Measurements from ENCODE around the gene PRPF40A.

DNA sequence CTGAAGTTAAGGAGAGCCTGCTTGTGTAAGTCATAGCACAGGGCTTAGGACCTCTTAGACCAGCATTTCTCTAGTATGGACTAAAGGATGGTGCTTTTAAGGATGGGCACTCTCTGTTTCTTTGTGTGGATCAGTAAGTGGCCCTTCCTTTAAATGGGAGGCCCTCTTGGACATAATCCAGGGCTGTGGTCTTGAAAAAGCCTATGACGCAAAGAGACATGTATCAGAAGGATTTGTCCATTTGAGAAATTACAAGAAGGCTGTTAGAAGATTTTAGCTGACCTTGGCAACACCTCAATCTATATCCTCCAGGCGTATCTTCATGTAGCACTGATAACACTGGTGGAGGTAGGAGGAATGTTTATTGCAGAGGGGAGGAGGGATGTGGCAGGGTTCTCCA lies 79.2 kb downstream of the PRPF40A start:
- TF ChIP-seq POLR2A (IDR thresholded peaks at IDR 0.05) (no peak), POLR2AphosphoS5 (IDR thresholded peaks at IDR 0.05; ENCODE audit: insufficient read depth in 1 of 2, low read depth in 1 of 2) (no peak)
- TF ChIP-seq, protein P1, sequence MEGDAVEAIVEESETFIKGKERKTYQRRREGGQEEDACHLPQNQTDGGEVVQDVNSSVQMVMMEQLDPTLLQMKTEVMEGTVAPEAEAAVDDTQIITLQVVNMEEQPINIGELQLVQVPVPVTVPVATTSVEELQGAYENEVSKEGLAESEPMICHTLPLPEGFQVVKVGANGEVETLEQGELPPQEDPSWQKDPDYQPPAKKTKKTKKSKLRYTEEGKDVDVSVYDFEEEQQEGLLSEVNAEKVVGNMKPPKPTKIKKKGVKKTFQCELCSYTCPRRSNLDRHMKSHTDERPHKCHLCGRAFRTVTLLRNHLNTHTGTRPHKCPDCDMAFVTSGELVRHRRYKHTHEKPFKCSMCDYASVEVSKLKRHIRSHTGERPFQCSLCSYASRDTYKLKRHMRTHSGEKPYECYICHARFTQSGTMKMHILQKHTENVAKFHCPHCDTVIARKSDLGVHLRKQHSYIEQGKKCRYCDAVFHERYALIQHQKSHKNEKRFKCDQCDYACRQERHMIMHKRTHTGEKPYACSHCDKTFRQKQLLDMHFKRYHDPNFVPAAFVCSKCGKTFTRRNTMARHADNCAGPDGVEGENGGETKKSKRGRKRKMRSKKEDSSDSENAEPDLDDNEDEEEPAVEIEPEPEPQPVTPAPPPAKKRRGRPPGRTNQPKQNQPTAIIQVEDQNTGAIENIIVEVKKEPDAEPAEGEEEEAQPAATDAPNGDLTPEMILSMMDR (IDR thresholded peaks at IDR 0.05): no peak
